Stomach (tissue), 4 donors: Measurements from ENCODE around the gene OR5B21.

Experiments used
- CTCF ChIP-seq, 7 experiments: fragments of 450-650 bp in 4 of 7; fragments of 200-600 bp in 3 of 7; sonication (generic) in 3 of 7; IDR thresholded peaks; one replicate each; pipeline ENCODE4 v1.5.1; 2016 to 2019; ENCODE audit warnings: antibody characterized with exemption in 7 of 7, control low read depth in 2 of 7, mild to moderate bottlenecking in 1 of 7
- EP300 ChIP-seq: sonication (generic); formaldehyde crosslinking; IDR thresholded peaks from one replicate; pipeline ENCODE4 v1.6.1; 2017; ENCODE audit warnings: antibody characterized with exemption
- POLR2A ChIP-seq, 4 donors: fragments of 450-650 bp; IDR thresholded peaks; one replicate each; pipeline ENCODE4 v1.6.1; 2016; ENCODE audit warnings: antibody characterized with exemption in 4 of 4, control low read depth in 2 of 4, mild to moderate bottlenecking in 1 of 4, moderate library complexity in 1 of 4
- POLR2AphosphoS5 ChIP-seq, 3 donors: sonication (generic); formaldehyde crosslinking; IDR thresholded peaks; one replicate each; pipeline ENCODE4 v1.6.1; 2016; ENCODE audit warnings: antibody characterized with exemption in 3 of 3

- TF ChIP-seq POLR2A (IDR thresholded peaks at IDR 0.05) (no peak), CTCF (IDR thresholded peaks at IDR 0.05) (no peak), POLR2AphosphoS5 (IDR thresholded peaks at IDR 0.05) (no peak), EP300 (no peak)
Measured at GRCh38 chr11:58494101-58494500, 13.8 kb downstream of the OR5B21 start.
